Fibroblast of peridontal ligament (primary cell): ENCODE measurements around the gene CCDC142.
A peak's percentile ranks its signal among the peaks of the same experiment; 100 is the strongest.
"Not testable (repeated sequence)": the region's sequence is repeated elsewhere in the genome, so short reads cannot be mapped to it uniquely, and the experiment has no call there.

ENCODE experiments used
- DNase-seq: peaks from one replicate; pipeline ENCODE4 v3.0.0-alpha.2; 2010; ENCODE audit errors: extremely low read depth

CCDC142 gene

GRCh38 chr2:74499267-74499939 lies 16.6 kb upstream of the CCDC142 start, which contains the start of gene LBX2:
Gene LBX2 (minus strand): TSS chr2:74499603. CDS start chr2:74499537, 66 bp downstream.
- peak; percentile 30 for DNase-seq

- peak; percentile 39 for DNase-seq
These were observed 15.9 kb upstream of the CCDC142 start for GRCh38 chr2:74498500-74499266.

GRCh38 chr2:74497777-74498499 lies 15.1 kb upstream of the CCDC142 start:
- no peak for DNase-seq

GRCh38 chr2:74496997-74497776 lies 14.4 kb upstream of the CCDC142 start:
- DNase-seq = no peak

- no peak for DNase-seq
These were observed 12.6 kb upstream of the CCDC142 start for GRCh38 chr2:74495440-74495839.

- no peak for DNase-seq
These were observed 10.7 kb upstream of the CCDC142 start for GRCh38 chr2:74493546-74493945.

GRCh38 chr2:74491648-74492544 lies 9.1 kb upstream of the CCDC142 start:
- DNase-seq = no peak

GRCh38 chr2:74489906-74490305 lies 7.1 kb upstream of the CCDC142 start:
- no peak for DNase-seq

GRCh38 chr2:74488643-74489481 lies 6.1 kb upstream of the CCDC142 start:
- DNase-seq = no peak

GRCh38 chr2:74486141-74486540 lies 3.3 kb upstream of the CCDC142 start:
- DNase-seq = no peak

GRCh38 chr2:74483675-74484164 lies 922 bp upstream of the CCDC142 start:
- DNase-seq = not testable (repeated sequence)

GRCh38 chr2:74481961-74482800 lies 617 bp downstream of the CCDC142 start:
- no peak for DNase-seq

- DNase-seq = no peak
These were observed 1.4 kb downstream of the CCDC142 start for GRCh38 chr2:74481431-74481830.

- DNase-seq = no peak
These were observed 7.9 kb downstream of the CCDC142 start for GRCh38 chr2:74474899-74475298.

GRCh38 chr2:74474481-74474880 lies 8.3 kb downstream of the CCDC142 start:
- no peak for DNase-seq

- no peak for DNase-seq
These were observed 9.9 kb downstream of the CCDC142 start for GRCh38 chr2:74472945-74473258.

GRCh38 chr2:74472086-74472944 lies 10.5 kb downstream of the CCDC142 start, which contains the start of gene MRPL53:
Gene MRPL53 (minus strand): TSS chr2:74472680. CDS start chr2:74472660, 20 bp downstream.
- DNase-seq = peak; percentile 92
